NCI-H748 treated with DMSO at 0.1 percent for 48 hours (cell line): ENCODE data around the gene FOXC2.
A peak's percentile ranks its signal among the peaks of the same experiment; 100 is the strongest.

Experiments
- DNase-seq: peaks from one replicate; lab custom pipeline; 2025; lab: John Stamatoyannopoulos, UW

The FOXC2 gene

GRCh38 chr16:86533076-86533475, 33.6 kb upstream of the FOXC2 start:
- DNase-seq, result no peak

GRCh38 chr16:86533767-86534351, 32.8 kb upstream of the FOXC2 start:
- DNase-seq, result no peak

- no peak for DNase-seq
Observed at GRCh38 chr16:86534779-86535615, 31.6 kb upstream of the FOXC2 start.

GRCh38 chr16:86536621-86537020, 30.0 kb upstream of the FOXC2 start:
- no peak for DNase-seq

GRCh38 chr16:86537486-86537885, 29.1 kb upstream of the FOXC2 start:
- DNase-seq, result no peak

- DNase-seq, result no peak
Observed at GRCh38 chr16:86538196-86538780, 28.3 kb upstream of the FOXC2 start.

- DNase-seq, result no peak
Observed at GRCh38 chr16:86540894-86541293, 25.7 kb upstream of the FOXC2 start.

- DNase-seq, result no peak
Observed at GRCh38 chr16:86541560-86541959, 25.1 kb upstream of the FOXC2 start.

- no peak for DNase-seq
Observed at GRCh38 chr16:86542756-86543750, 23.6 kb upstream of the FOXC2 start.

- no peak for DNase-seq
Observed at GRCh38 chr16:86545481-86545880, 21.1 kb upstream of the FOXC2 start.

GRCh38 chr16:86545954-86546637, 20.5 kb upstream of the FOXC2 start:
- no peak for DNase-seq

GRCh38 chr16:86546638-86547013, 20.0 kb upstream of the FOXC2 start:
- no peak for DNase-seq

- DNase-seq, result no peak
Observed at GRCh38 chr16:86547286-86547685, 19.3 kb upstream of the FOXC2 start.

GRCh38 chr16:86549076-86549892, 17.3 kb upstream of the FOXC2 start:
- no peak for DNase-seq

- DNase-seq, result no peak
Observed at GRCh38 chr16:86549893-86550190, 16.8 kb upstream of the FOXC2 start.

GRCh38 chr16:86550281-86550680, 16.3 kb upstream of the FOXC2 start:
- no peak for DNase-seq

- DNase-seq, result no peak
Observed at GRCh38 chr16:86553356-86553755, 13.3 kb upstream of the FOXC2 start.

GRCh38 chr16:86554599-86554916, 12.1 kb upstream of the FOXC2 start:
- no peak for DNase-seq

- DNase-seq, result peak; percentile 50
Observed at GRCh38 chr16:86554917-86555703, 11.5 kb upstream of the FOXC2 start, which contains the start of gene MTHFSD. Gene MTHFSD (minus strand): TSS chr16:86555235. CDS start chr16:86555184, 51 bp downstream.

GRCh38 chr16:86555704-86556075, 10.9 kb upstream of the FOXC2 start:
- no peak for DNase-seq
